Activated T-helper 9 cell treated with anti-CD3 and anti-CD28 coated beads, Interleukin-2, amount 50 U/mL, for 16 hours (primary cell): ENCODE measurements around the gene EGFR.

Source experiments
- DNase-seq: peaks from one replicate; pipeline ENCODE4 v3.0.0-alpha.2; 2020; ENCODE audit warnings: low read depth

The EGFR gene

DNA sequence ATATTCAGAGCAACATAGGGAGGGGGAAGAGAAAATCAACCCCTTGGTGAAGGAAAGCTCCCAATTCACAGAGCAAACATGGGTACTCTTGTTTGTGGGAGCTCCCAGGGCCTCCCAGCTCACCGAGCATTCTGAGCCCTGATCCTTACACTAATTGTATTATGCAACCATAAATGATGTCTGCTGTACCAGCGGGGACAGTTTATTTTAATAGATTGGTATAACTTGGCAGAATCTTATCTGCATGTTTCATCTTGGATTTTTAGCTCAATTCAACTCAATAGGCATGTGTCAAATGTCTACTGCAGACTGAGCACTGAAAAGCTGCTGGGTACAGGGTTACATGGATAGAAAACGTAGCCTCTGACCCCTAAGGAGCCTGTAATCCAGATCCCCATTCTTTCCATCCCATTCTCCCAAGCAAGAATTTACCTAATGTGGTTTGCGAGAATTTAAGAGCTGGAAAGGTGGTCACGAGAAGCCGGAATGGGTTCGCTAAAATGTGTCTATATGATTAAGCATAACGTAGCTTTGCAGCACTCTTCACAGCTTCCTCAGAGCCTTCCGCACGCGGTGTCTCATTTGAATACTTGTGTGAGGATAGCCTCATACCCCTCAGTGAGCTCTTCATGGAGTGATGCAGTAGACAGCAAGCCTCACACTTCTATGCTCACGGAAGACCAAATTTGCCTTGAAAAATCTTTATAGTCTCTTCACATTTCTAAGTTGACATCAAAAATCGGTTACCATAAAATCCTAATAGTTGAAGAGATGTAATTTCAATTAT lies 18.3 kb downstream of the EGFR start:
- no peak for DNase-seq

GRCh38 chr7:55043691-55044370 lies 25.0 kb downstream of the EGFR start:
- DNase-seq, result no peak

DNA sequence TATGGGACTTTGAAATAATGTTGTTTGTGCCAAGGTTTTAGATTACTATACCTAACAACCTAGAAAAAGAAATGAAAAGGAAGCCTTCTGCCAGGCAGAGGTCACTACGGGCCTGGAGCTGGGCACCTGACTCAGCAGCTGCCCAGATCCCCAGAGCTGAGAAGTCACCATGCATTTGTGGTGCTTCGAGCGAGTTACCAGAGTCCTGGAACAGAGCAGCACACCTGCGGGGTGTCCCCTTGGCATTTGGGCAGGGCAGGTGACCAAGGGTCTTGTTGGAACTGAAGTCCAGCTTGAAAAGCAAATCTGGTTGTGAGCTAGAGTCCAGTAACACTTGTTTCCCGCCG lies 25.5 kb downstream of the EGFR start:
- DNase-seq, result no peak

DNA sequence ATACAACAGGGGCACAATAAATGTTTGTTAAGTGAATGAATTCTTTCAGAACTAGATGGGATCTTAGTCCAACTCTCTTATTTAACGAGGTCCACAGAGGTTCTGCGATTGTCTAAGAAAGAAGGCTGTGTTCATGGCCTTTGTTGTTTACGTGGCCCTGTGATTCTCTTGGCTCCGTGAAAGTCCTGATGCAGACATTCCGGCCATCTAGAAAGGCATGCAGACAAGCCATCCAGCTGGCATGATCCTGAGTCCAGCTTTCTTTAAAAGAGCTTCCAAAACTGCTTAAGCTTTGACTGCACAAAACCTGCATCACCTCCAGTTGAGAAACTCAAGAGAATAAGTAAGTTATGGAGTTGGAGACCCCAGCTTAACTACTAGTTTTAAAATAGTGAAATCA lies 26.0 kb downstream of the EGFR start:
- DNase-seq, result no peak

GRCh38 chr7:55046582-55047342 lies 27.9 kb downstream of the EGFR start:
- DNase-seq, result no peak

- DNase-seq, result no peak
Measured at GRCh38 chr7:55048221-55048859, 29.5 kb downstream of the EGFR start.

GRCh38 chr7:55050281-55050680 lies 31.5 kb downstream of the EGFR start:
- DNase-seq, result no peak

DNA sequence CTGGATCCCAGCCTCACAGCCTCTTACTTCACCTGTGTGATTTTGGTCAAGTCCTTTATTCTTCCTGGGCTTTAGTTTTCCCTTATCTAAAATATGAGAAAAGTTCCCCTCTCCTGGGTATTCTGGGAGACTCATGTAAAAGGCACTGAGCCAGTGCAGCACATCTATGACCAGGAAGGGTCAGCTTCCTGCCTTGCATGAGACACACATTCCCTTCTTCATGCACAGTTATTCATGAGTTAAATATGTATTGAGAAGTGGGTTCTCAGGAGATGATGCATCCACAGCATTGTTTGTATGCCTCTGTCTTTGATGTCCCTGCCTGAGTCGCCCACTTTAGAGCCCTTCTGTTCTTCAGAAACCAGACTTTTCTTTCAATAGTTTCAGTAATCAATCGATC lies 33.3 kb downstream of the EGFR start:
- no peak for DNase-seq

DNA sequence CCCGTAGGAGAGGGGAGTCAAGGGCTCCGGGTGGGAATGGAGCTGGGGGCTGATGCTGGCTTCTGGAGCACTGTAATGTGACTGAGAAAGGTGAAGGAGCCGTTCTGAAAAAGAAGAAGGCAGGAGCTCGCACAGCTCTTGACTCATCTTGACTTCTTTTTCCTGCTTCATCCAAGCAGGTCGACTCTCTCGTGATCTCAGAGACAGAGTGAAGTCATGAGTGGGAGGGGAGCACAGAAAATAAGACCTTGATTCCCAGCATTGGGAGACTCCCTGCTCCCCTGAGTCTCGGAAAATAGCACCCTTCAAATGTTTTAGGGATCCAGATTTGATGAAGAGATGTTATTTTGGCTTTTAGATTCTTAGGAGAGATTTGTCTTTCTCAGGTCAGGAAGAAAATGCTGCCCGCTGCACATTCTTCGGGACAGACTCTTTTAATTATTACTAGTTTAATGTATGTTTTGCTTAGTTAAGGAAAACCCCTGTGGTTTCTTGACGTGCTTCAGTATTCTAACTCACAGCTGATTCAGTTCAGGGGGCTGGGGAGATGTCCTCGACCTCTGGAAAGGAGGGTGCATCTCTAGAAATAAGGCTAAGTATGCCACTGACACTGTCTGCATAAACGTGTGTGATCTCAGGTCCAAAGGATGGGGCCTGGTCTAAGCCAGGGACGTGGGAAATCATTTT lies 34.1 kb downstream of the EGFR start:
- DNase-seq, result no peak

- no peak for DNase-seq
Measured at GRCh38 chr7:55053651-55054571, 35.1 kb downstream of the EGFR start.

GRCh38 chr7:55054758-55055157 lies 35.9 kb downstream of the EGFR start:
- no peak for DNase-seq

- no peak for DNase-seq
Measured at GRCh38 chr7:55055479-55055878, 36.7 kb downstream of the EGFR start.

GRCh38 chr7:55056068-55056467 lies 37.3 kb downstream of the EGFR start:
- DNase-seq, result no peak

DNA sequence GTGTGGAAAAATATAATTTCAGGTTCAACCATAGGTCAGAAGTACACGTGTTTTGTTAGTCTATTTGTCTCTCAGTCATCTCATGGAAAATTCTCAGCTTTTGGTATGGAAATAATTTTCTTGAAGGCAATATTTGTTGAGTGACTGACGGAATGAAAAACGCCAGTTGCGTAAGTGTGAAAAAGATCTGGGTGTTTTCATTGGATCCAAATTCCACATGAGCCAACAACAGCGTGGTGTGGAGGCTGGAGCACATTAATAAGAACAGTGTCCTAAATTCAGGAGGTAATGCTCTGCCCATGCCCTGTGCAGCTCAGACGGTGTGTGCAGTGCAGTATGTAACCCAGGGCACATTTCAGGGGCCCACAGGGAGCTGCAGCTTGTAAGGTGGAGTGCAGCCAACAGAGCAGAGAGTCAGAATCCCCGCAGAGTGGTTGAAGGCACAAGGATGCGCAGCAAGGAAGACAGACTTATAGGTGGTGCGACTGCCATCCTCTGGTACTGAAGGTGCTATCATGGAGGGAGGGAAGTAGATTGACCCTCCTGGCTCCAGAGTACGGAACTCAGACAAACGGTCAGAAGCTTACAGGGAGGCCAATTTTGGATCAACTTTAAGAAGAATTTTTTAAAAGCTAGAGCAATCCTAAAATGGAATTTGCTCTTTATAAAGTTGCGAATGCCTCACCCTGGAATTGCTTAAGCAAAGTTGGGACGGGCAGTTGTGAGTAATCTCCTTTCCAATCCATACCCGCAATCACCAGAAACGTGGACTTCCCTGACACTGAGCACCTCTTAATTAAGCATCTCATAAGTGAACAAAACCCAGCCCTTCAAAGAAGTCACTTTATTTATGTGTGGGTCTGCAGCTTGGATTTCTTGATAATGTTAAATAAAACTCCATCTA lies 38.0 kb downstream of the EGFR start:
- DNase-seq, result no peak

DNA sequence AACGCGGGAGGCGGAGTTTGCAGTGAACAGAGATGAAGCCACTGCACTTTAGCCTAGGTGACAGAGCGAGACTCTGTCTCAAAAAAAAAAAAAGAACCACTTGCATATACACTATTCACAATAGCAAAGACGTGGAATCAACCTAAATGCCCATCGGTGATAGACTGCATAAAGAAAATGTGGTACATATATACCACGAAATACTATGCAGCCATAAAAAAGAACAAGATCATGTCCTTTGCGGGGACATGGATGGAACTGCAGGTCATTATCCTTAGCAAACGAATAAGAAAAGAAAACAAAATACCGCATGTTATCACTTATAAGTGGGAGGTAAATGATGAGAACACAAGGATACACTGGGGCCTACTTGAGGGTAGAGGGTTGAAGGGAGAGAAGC lies 39.5 kb downstream of the EGFR start:
- no peak for DNase-seq

- DNase-seq, result no peak
Measured at GRCh38 chr7:55059021-55059420, 40.2 kb downstream of the EGFR start.

DNA sequence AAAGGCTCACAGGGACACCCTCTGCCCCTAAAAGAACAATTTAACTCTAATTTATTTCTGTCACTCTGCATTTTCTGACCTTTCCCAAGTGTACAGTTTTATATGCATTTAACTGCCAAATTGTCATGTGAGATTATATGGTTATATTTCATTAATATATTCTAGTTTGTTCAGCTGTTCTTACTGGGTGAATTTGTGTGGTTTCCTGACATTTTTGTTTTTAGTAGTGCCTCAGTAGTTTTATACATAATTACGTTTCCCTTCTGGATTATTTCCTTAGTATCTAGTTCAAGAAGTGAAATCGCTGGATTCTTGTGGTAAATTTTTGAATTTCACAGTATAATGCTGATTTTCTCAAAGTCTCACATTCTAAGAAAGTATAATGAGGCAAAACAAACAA lies 41.3 kb downstream of the EGFR start:
- DNase-seq, result no peak

GRCh38 chr7:55060636-55061022 lies 41.8 kb downstream of the EGFR start:
- DNase-seq, result no peak

DNA sequence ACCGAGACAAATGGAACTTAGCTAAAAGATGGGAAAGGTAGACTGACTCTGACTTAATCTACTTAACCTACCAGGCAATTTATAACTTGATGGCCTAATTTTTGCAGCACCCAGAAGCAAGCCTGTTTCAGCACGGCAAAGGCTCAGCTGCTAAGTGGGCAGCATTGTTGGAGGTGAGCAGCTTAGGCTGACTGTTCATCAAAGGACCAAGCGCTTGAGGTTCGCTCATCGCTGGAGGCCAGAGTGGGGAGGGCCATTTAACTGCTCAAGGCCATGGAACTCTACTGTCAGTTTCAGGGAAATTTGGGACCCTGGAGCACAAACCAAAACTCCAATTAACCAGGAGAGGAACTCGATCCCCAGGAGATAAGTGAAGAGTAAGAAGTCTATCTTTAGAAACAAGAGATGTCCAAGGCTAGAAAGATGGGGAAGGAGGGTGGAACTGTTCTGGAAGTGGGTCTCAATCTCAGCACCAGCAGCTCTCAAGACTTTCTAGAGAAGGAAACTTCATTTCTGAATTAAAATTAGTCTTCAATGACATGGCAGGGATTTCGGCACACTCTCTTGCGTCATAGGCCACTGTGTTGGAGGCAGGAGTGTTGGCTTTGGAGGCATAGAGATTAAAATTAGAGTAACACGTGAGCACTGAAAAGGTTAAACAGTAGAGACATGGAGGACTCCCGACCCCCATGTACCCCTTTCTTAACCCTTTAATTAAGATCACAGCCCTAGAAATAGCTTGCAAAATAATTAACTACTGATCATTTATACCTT lies 43.1 kb downstream of the EGFR start:
- DNase-seq, result no peak
